Measurements from ENCODE around the gene ZNF627. TPM values are rescaled to one million over a fixed set of nuclear protein-coding genes. Genes with fewer than 3 reads are reported as not detected.
"Not testable (repeated sequence)": the region's sequence is repeated elsewhere in the genome, so short reads cannot be mapped to it uniquely, and the experiment has no call there.

ZNF627 gene
- total RNA-seq, 4 donors from 2014 or later, result 0.40 to 10.2 (median 7.0) TPM

- no peaks in the 10 kb centered on the region for H3K9me3 ChIP-seq
- in situ Hi-C loops (cut with MboI; ENCODE audit: low pct_ligation_motif_present in 1 of 4, low pct_unique_long_range_greater_than_20kb in 1 of 4, low sequenced_read_pairs in 3 of 4), result no loop called here
- H3K4me3 ChIP-seq, result no peak overlapping the region
- peak overlapping the region in 2 of 4 donors; percentile 87 to 95 for H3K27ac ChIP-seq
- no peak for DNase-seq
- intact Hi-C loops (cut with DNase I; ENCODE audit: low total_unique reads), result no loop called here
- TF ChIP-seq POLR2AphosphoS5 (IDR thresholded peaks at IDR 0.05) (no peak), POLR2A (IDR thresholded peaks at IDR 0.05) (no peak), EP300 (IDR thresholded peaks at IDR 0.05; ENCODE audit: low read depth) (no peak)
- TF ChIP-seq, protein P1, sequence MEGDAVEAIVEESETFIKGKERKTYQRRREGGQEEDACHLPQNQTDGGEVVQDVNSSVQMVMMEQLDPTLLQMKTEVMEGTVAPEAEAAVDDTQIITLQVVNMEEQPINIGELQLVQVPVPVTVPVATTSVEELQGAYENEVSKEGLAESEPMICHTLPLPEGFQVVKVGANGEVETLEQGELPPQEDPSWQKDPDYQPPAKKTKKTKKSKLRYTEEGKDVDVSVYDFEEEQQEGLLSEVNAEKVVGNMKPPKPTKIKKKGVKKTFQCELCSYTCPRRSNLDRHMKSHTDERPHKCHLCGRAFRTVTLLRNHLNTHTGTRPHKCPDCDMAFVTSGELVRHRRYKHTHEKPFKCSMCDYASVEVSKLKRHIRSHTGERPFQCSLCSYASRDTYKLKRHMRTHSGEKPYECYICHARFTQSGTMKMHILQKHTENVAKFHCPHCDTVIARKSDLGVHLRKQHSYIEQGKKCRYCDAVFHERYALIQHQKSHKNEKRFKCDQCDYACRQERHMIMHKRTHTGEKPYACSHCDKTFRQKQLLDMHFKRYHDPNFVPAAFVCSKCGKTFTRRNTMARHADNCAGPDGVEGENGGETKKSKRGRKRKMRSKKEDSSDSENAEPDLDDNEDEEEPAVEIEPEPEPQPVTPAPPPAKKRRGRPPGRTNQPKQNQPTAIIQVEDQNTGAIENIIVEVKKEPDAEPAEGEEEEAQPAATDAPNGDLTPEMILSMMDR (IDR thresholded peaks at IDR 0.05), result no peak
- WGBS, 2 donors (ENCODE audit: low coverage in 1 of 2), result 92 to 100% methylated on average over 2 to 10 of the region's 10 CpGs
- peaks cover 7 to 27% (median 11%) of the 10 kb centered on the region in 4 donors for H3K4me1 ChIP-seq
- no peaks in the 10 kb centered on the region for H3K27me3 ChIP-seq
- H3K36me3 ChIP-seq, result no peaks in the 10 kb centered on the region
Observed at GRCh38 chr19:11596156-11596555, 1.1 kb upstream of the ZNF627 start.

GRCh38 chr19:11598103-11598483, 810 bp downstream of the ZNF627 start:
- TF ChIP-seq, protein P1 (IDR thresholded peaks at IDR 0.05), result no peak
- TF ChIP-seq POLR2AphosphoS5 (IDR thresholded peaks at IDR 0.05), result no peak
- no peak for TF ChIP-seq POLR2A (IDR thresholded peaks at IDR 0.05)
- TF ChIP-seq EP300 (IDR thresholded peaks at IDR 0.05; ENCODE audit: low read depth), result no peak
- intact Hi-C loops (cut with DNase I; ENCODE audit: low total_unique reads), result no loop called here
- in situ Hi-C loops (cut with MboI; ENCODE audit: low pct_ligation_motif_present in 1 of 4, low pct_unique_long_range_greater_than_20kb in 1 of 4, low sequenced_read_pairs in 3 of 4), result no loop called here
- H3K4me1 ChIP-seq, result peaks cover 7 to 27% (median 11%) of the 10 kb centered on the region in 4 donors
- peak overlapping the region; percentile 72 to 91 (median 80) for H3K4me3 ChIP-seq
- no peaks in the 10 kb centered on the region for H3K36me3 ChIP-seq
- no peaks in the 10 kb centered on the region for H3K9me3 ChIP-seq
- no peak for DNase-seq
- H3K27ac ChIP-seq, result peak overlapping the region; percentile 87 to 95 (median 88)
- 55 to 72% methylated on average over 9 to 10 of the region's 10 CpGs for WGBS, 2 donors (ENCODE audit: low coverage in 1 of 2)
- no peaks in the 10 kb centered on the region for H3K27me3 ChIP-seq

DNA sequence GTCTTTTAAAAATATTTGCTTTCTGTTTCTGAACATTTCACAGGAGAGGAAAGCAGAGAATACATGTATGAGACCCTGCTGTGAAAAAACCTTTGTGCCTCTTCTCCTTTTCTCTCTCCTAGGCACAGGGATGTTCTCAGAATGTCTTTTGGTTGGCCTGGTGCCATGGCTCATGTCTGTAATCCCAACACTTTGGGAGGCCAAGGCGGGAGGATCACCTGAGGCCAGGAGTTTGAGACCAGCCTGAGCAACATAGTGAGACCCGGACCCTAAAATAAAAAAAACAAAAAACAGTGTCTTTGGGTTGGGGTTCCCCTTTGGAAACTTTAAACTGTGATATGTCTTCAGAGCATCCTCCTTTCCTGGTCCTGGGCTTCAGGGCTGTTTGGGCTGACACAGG, 1.5 kb downstream of the ZNF627 start:
- H3K4me3 ChIP-seq, result peak overlapping the region in 1 of 4 donors; percentile 81
- DNase-seq, result no peak
- no peaks in the 10 kb centered on the region for H3K9me3 ChIP-seq
- TF ChIP-seq POLR2A (IDR thresholded peaks at IDR 0.05) (no peak), EP300 (IDR thresholded peaks at IDR 0.05; ENCODE audit: low read depth) (no peak), POLR2AphosphoS5 (IDR thresholded peaks at IDR 0.05) (no peak)
- TF ChIP-seq, protein P1 (IDR thresholded peaks at IDR 0.05), result no peak
- no peaks in the 10 kb centered on the region for H3K36me3 ChIP-seq
- WGBS, 2 donors (ENCODE audit: low coverage in 1 of 2), result 96% methylated on average over 2 of the region's 2 CpGs; no CpG with 5 or more reads in 1 of the 2 donors
- H3K4me1 ChIP-seq, result peaks cover 7 to 27% (median 11%) of the 10 kb centered on the region in 4 donors
- intact Hi-C loops (cut with DNase I; ENCODE audit: low total_unique reads), result loop anchor here (1.0 kb wide), 1 partner anchor 40 kb away; no protein-coding TSS in a partner anchor
- H3K27me3 ChIP-seq, result no peaks in the 10 kb centered on the region
- in situ Hi-C loops (cut with MboI; ENCODE audit: low pct_ligation_motif_present in 1 of 4, low pct_unique_long_range_greater_than_20kb in 1 of 4, low sequenced_read_pairs in 3 of 4), result no loop called here
- no peak overlapping the region for H3K27ac ChIP-seq

- DNase-seq; H3K4me3 ChIP-seq; H3K27ac ChIP-seq; H3K9me3 ChIP-seq; H3K27me3 ChIP-seq; H3K36me3 ChIP-seq; in situ Hi-C loops (cut with MboI; ENCODE audit: low pct_ligation_motif_present in 1 of 4, low pct_unique_long_range_greater_than_20kb in 1 of 4, low sequenced_read_pairs in 3 of 4): not testable (repeated sequence)
- intact Hi-C loops (cut with DNase I; ENCODE audit: low total_unique reads), result loop anchor here (1.0 kb wide), 1 partner anchor 39 kb away; no protein-coding TSS in a partner anchor
- WGBS, 2 donors (ENCODE audit: low coverage in 1 of 2), result 73 to 83% methylated on average over 3 to 8 of the region's 8 CpGs
- peaks cover 7 to 27% (median 11%) of the 10 kb centered on the region in 4 donors for H3K4me1 ChIP-seq
Observed at GRCh38 chr19:11599704-11600103, 2.4 kb downstream of the ZNF627 start.

- H3K4me3 ChIP-seq, result no peak overlapping the region
- no peaks in the 10 kb centered on the region for H3K9me3 ChIP-seq
- DNase-seq, result no peak
- in situ Hi-C loops (cut with MboI; ENCODE audit: low pct_ligation_motif_present in 1 of 4, low pct_unique_long_range_greater_than_20kb in 1 of 4, low sequenced_read_pairs in 3 of 4) (no loop called here), intact Hi-C loops (cut with DNase I; ENCODE audit: low total_unique reads) (no loop called here)
- no peak overlapping the region for H3K27ac ChIP-seq
- WGBS, 2 donors (ENCODE audit: low coverage in 1 of 2), result 97% methylated on average over 8 of the region's 8 CpGs; no CpG with 5 or more reads in 1 of the 2 donors
- H3K4me1 ChIP-seq, result no peaks in the 10 kb centered on the region
- no peak for TF ChIP-seq POLR2AphosphoS5 (IDR thresholded peaks at IDR 0.05)
- no peak for TF ChIP-seq POLR2A (IDR thresholded peaks at IDR 0.05)
- TF ChIP-seq, protein P1 (IDR thresholded peaks at IDR 0.05), result no peak
- TF ChIP-seq EP300 (IDR thresholded peaks at IDR 0.05; ENCODE audit: low read depth), result no peak
- no peaks in the 10 kb centered on the region for H3K36me3 ChIP-seq
- no peaks in the 10 kb centered on the region for H3K27me3 ChIP-seq
Observed at GRCh38 chr19:11606484-11606883, 9.2 kb downstream of the ZNF627 start.
